Measurements from ENCODE around the gene ABCD3. TPM values are rescaled to one million over a fixed set of nuclear protein-coding genes. Genes with fewer than 3 reads are reported as not detected.

The ABCD3 gene
- total and polyA plus RNA-seq, 2 donors (not counting 1 experiment from before 2014, with no cell fraction given): 26.4 to 34.0 TPM

- H4K20me1 ChIP-seq (ENCODE audit: control insufficient read depth, extremely low read depth, insufficient read depth, low read length): no peaks in the 10 kb centered on the region
Observed at GRCh38 chr1:94463765-94464330, 45.7 kb downstream of the ABCD3 start.

GRCh38 chr1:94468708-94469107, 50.5 kb downstream of the ABCD3 start:
- Histone ChIP-seq H3K9ac (ENCODE audit: insufficient read depth, low read length) (no peak overlapping the region), H3K4me2 (ENCODE audit: extremely low read depth, insufficient read depth, low read length) (no peak overlapping the region), H4K20me1 (ENCODE audit: control insufficient read depth, extremely low read depth, insufficient read depth, low read length) (no peaks in the 10 kb centered on the region), H3K36me3 (ENCODE audit: control insufficient read depth, insufficient read depth, low read length) (no peaks in the 10 kb centered on the region), H3K4me1 (ENCODE audit: control insufficient read depth, extremely low read depth, insufficient read depth, low read length) (no peaks in the 10 kb centered on the region), H3K4me3 (replicated peaks in 1 of 4; ENCODE audit: control extremely low read depth in 1 of 4, insufficient read depth in 1 of 4, low read depth in 3 of 4, low read length in 4 of 4) (no peak overlapping the region), H3K27ac (ENCODE audit: insufficient read depth, low read length) (no peak overlapping the region), H3K27me3 (ENCODE audit: control insufficient read depth, insufficient read depth, low read length) (no peaks in the 10 kb centered on the region), H3K9me3 (ENCODE audit: control insufficient read depth, insufficient read depth, low read depth, low read length) (no peaks in the 10 kb centered on the region), H3K79me2 (ENCODE audit: control insufficient read depth, insufficient read depth, low read length) (no peaks in the 10 kb centered on the region), H2AFZ (ENCODE audit: low read length) (no peak overlapping the region)
- DNase-seq (ENCODE audit: low read depth in 2 of 2): no peak
- TF ChIP-seq CTCF (conservative IDR thresholded peaks at IDR 0.05 in 1 of 2, IDR thresholded peaks at IDR 0.05 in 1 of 2; ENCODE audit: low read depth in 1 of 2, low read length in 2 of 2) (no peak), EZH2 (IDR thresholded peaks at IDR 0.05; ENCODE audit: low read length, missing control alignments) (no peak)

More at GRCh38 chr1:94463765-94464330, 45.7 kb downstream of the ABCD3 start:
- Histone ChIP-seq H2AFZ (ENCODE audit: low read length) (no peak overlapping the region), H3K27ac (ENCODE audit: insufficient read depth, low read length) (no peak overlapping the region), H3K36me3 (ENCODE audit: control insufficient read depth, insufficient read depth, low read length) (no peaks in the 10 kb centered on the region), H3K79me2 (ENCODE audit: control insufficient read depth, insufficient read depth, low read length) (no peaks in the 10 kb centered on the region), H3K4me1 (ENCODE audit: control insufficient read depth, extremely low read depth, insufficient read depth, low read length) (no peaks in the 10 kb centered on the region), H3K9me3 (ENCODE audit: control insufficient read depth, insufficient read depth, low read depth, low read length) (no peaks in the 10 kb centered on the region), H3K27me3 (ENCODE audit: control insufficient read depth, insufficient read depth, low read length) (no peaks in the 10 kb centered on the region), H3K9ac (ENCODE audit: insufficient read depth, low read length) (no peak overlapping the region), H3K4me3 (replicated peaks in 1 of 4; ENCODE audit: control extremely low read depth in 1 of 4, insufficient read depth in 1 of 4, low read depth in 3 of 4, low read length in 4 of 4) (no peak overlapping the region), H3K4me2 (ENCODE audit: extremely low read depth, insufficient read depth, low read length) (no peak overlapping the region)
- peak; percentile 30 to 59 for DNase-seq (ENCODE audit: low read depth in 2 of 2)
- TF ChIP-seq EZH2 (IDR thresholded peaks at IDR 0.05; ENCODE audit: low read length, missing control alignments) (no peak), CTCF (conservative IDR thresholded peaks at IDR 0.05 in 1 of 2, IDR thresholded peaks at IDR 0.05 in 1 of 2; ENCODE audit: low read depth in 1 of 2, low read length in 2 of 2) (peak; percentile 45 to 50)

- Histone ChIP-seq H2AFZ (ENCODE audit: low read length) (no peak overlapping the region), H3K4me3 (replicated peaks in 1 of 4; ENCODE audit: control extremely low read depth in 1 of 4, insufficient read depth in 1 of 4, low read depth in 3 of 4, low read length in 4 of 4) (no peak overlapping the region), H3K9ac (ENCODE audit: insufficient read depth, low read length) (no peak overlapping the region), H3K36me3 (ENCODE audit: control insufficient read depth, insufficient read depth, low read length) (no peaks in the 10 kb centered on the region), H3K4me1 (ENCODE audit: control insufficient read depth, extremely low read depth, insufficient read depth, low read length) (no peaks in the 10 kb centered on the region), H3K27ac (ENCODE audit: insufficient read depth, low read length) (no peak overlapping the region), H3K4me2 (ENCODE audit: extremely low read depth, insufficient read depth, low read length) (no peak overlapping the region), H3K79me2 (ENCODE audit: control insufficient read depth, insufficient read depth, low read length) (no peaks in the 10 kb centered on the region), H3K27me3 (ENCODE audit: control insufficient read depth, insufficient read depth, low read length) (no peaks in the 10 kb centered on the region), H3K9me3 (ENCODE audit: control insufficient read depth, insufficient read depth, low read depth, low read length) (no peaks in the 10 kb centered on the region), H4K20me1 (ENCODE audit: control insufficient read depth, extremely low read depth, insufficient read depth, low read length) (no peaks in the 10 kb centered on the region)
- TF ChIP-seq EZH2 (IDR thresholded peaks at IDR 0.05; ENCODE audit: low read length, missing control alignments) (no peak), CTCF (conservative IDR thresholded peaks at IDR 0.05 in 1 of 2, IDR thresholded peaks at IDR 0.05 in 1 of 2; ENCODE audit: low read depth in 1 of 2, low read length in 2 of 2) (no peak)
- no peak for DNase-seq (ENCODE audit: low read depth in 2 of 2)
Observed at GRCh38 chr1:94471271-94471670, 53.1 kb downstream of the ABCD3 start.

All from fibroblast of lung (primary cell).